HL-60 (cell line): ENCODE results near the gene PRKX.

Experiments used
- DNase-seq, 2 experiments: peaks; one replicate each; pipeline ENCODE4 v3.0.0-alpha.2; 2010 to 2020; ENCODE audit warnings: low read depth in 1 of 2, low spot score in 1 of 2
- H3K27ac ChIP-seq: fragments of 250-450 bp; sonication (Bioruptor Pico); replicated peaks from 2 replicates; pipeline ENCODE4 v1.5.1; 2020; ENCODE audit warnings: mild to moderate bottlenecking, moderate library complexity
- H3K27me3 ChIP-seq: fragments of 250-450 bp; sonication (Bioruptor Pico); 2 replicates; pipeline ENCODE4 v1.5.1; 2021; ENCODE audit warnings: mild to moderate bottlenecking, moderate library complexity; ENCODE audit not compliant: insufficient read depth, poor library complexity, severe bottlenecking
- H3K4me3 ChIP-seq: replicated peaks from 2 replicates; pipeline ENCODE4 v1.5.1; 2011; ENCODE audit warnings: mild to moderate bottlenecking, control low read depth, low read length; ENCODE audit not compliant: insufficient read depth
- CTCF ChIP-seq: IDR thresholded peaks from one replicate; pipeline ENCODE4 v1.5.1; 2011; ENCODE audit warnings: low read length, control low read depth, inconsistent platforms; ENCODE audit not compliant: insufficient read depth
- GABPA ChIP-seq: IDR thresholded peaks from 2 replicates; pipeline ENCODE4 v1.6.1; 2012; ENCODE audit warnings: low read depth
- POLR2AphosphoS5 ChIP-seq: IDR thresholded peaks from 2 replicates; pipeline ENCODE4 v1.6.1; 2012; ENCODE audit warnings: low read depth
- REST ChIP-seq: IDR thresholded peaks from 2 replicates; pipeline ENCODE4 v1.6.1; 2012; ENCODE audit warnings: low read depth; ENCODE audit not compliant: insufficient replicate concordance
- SPI1 ChIP-seq: IDR thresholded peaks from 2 replicates; pipeline ENCODE4 v1.6.1; 2012; ENCODE audit warnings: low read depth, mild to moderate bottlenecking, borderline replicate concordance

Gene PRKX

DNA sequence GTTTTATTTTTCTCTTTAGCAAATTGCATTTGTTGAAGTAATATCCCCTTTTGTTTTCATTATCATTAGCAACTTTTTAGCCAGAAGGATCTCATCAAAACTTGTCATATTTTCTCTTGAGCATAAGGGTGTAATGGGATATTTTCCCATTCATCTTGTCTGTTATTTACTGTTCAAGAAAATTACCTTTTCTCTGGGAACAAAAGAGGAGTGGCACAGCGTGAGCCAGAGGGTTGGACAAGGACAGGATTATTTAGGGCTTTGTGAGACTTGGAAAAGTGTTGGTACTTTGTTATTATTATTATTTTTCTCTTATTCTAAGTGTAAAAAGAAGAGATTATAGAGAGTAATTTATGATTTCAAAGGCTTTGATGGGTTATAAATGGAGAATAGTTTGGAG is 135.9 kb downstream of the PRKX start:
- Histone ChIP-seq H3K4me3 (no peak overlapping the region), H3K27me3 (no peaks in the 10 kb centered on the region), H3K27ac (no peak overlapping the region)
- DNase-seq, result no peak
- TF ChIP-seq SPI1 (no peak), REST (no peak), GABPA (no peak), CTCF (no peak), POLR2AphosphoS5 (no peak)

GRCh38 chrX:3576886-3577501 is 136.5 kb downstream of the PRKX start:
- no peaks in the 10 kb centered on the region for H3K27me3 ChIP-seq
- H3K27ac ChIP-seq, result no peak overlapping the region
- no peak for DNase-seq
- TF ChIP-seq REST (no peak), CTCF (no peak), POLR2AphosphoS5 (no peak)
- no peak overlapping the region for H3K4me3 ChIP-seq

GRCh38 chrX:3567686-3568085 is 145.8 kb downstream of the PRKX start:
- TF ChIP-seq CTCF (no peak), REST (no peak), POLR2AphosphoS5 (no peak), SPI1 (no peak), GABPA (no peak)
- DNase-seq, result no peak
- H3K27me3 ChIP-seq, result no peaks in the 10 kb centered on the region
- H3K4me3 ChIP-seq, result no peak overlapping the region
- no peak overlapping the region for H3K27ac ChIP-seq
